Measurements from ENCODE around the gene KRT74.

GRCh38 chr12:52581481-52581880 lies 7.8 kb upstream of the KRT74 start:
- TF ChIP-seq CTCF (IDR thresholded peaks at IDR 0.05): no peak
- no peak for TF ChIP-seq POLR2A (IDR thresholded peaks at IDR 0.05)
- no peak for TF ChIP-seq EP300 (IDR thresholded peaks at IDR 0.05)
- TF ChIP-seq POLR2AphosphoS5 (IDR thresholded peaks at IDR 0.05): no peak

Data from suprapubic skin (tissue), 4 donors.